Neuronal stem cell (in vitro differentiated cells): ENCODE results near the gene POLRMT.

Experiments
- DNase-seq: peaks from one replicate; pipeline ENCODE4 v3.0.0-alpha.2; 2013; ENCODE audit warnings: low spot score
- H2AFZ ChIP-seq: one replicate; pipeline ENCODE4 v1.6.1; 2013; ENCODE audit warnings: mild to moderate bottlenecking, low read length, inconsistent platforms
- H2AK5ac ChIP-seq: 2 replicates; pipeline ENCODE4 v1.6.1; 2013; ENCODE audit warnings: low read depth, mild to moderate bottlenecking, inconsistent platforms, low read length, moderate library complexity, mixed read lengths
- H2BK120ac ChIP-seq: 2 replicates; pipeline ENCODE4 v1.6.1; 2013; ENCODE audit warnings: low read depth, mild to moderate bottlenecking, inconsistent platforms, low read length, moderate library complexity, mixed read lengths
- H2BK12ac ChIP-seq: one replicate; pipeline ENCODE4 v1.6.1; 2013; ENCODE audit warnings: low read length, inconsistent platforms
- H2BK15ac ChIP-seq: 2 replicates; pipeline ENCODE4 v1.6.1; 2013; ENCODE audit warnings: mild to moderate bottlenecking, low read length, inconsistent platforms, mixed read lengths
- H2BK5ac ChIP-seq: one replicate; pipeline ENCODE4 v1.6.1; 2013; ENCODE audit warnings: inconsistent platforms, mild to moderate bottlenecking, low read length, moderate library complexity
- H3K14ac ChIP-seq: one replicate; pipeline ENCODE4 v1.6.1; 2013; ENCODE audit warnings: low read length, inconsistent platforms
- H3K18ac ChIP-seq: 2 replicates; pipeline ENCODE4 v1.6.1; 2013; ENCODE audit warnings: low read length, inconsistent platforms
- H3K23ac ChIP-seq: 2 replicates; pipeline ENCODE4 v1.6.1; 2013; ENCODE audit warnings: low read depth, mild to moderate bottlenecking, mixed read lengths, low read length, inconsistent platforms; ENCODE audit not compliant: poor library complexity
- H3K27ac ChIP-seq: replicated peaks from 3 replicates; pipeline ENCODE4 v1.5.1; 2013; ENCODE audit warnings: low read length, inconsistent platforms
- H3K27me3 ChIP-seq, 3 experiments: 2 replicates each; pipeline ENCODE4 v1.6.1; 2013; ENCODE audit warnings: low read length in 3 of 3, mild to moderate bottlenecking in 2 of 3, inconsistent platforms in 1 of 3, low read depth in 1 of 3, mixed read lengths in 1 of 3, moderate library complexity in 1 of 3; ENCODE audit not compliant: control insufficient read depth in 3 of 3, insufficient read depth in 3 of 3
- H3K36me3 ChIP-seq, 2 donors: replicated peaks in 1 of 2; 2 replicates each; pipeline ENCODE4 v1.6.1; 2013; ENCODE audit warnings: low read length in 2 of 2; ENCODE audit not compliant: control insufficient read depth in 2 of 2, insufficient read depth in 2 of 2
- H3K4ac ChIP-seq: 2 replicates; pipeline ENCODE4 v1.6.1; 2013; ENCODE audit warnings: inconsistent platforms, mild to moderate bottlenecking, low read length, moderate library complexity
- H3K4me1 ChIP-seq, 2 donors: 1 replicate in 1 of 2; 2 replicates in 1 of 2; pipeline ENCODE4 v1.6.1; 2013; ENCODE audit warnings: low read length in 2 of 2, low read depth in 1 of 2; ENCODE audit not compliant: control insufficient read depth in 2 of 2, insufficient read depth in 1 of 2
- H3K4me2 ChIP-seq: one replicate; pipeline ENCODE4 v1.6.1; 2013; ENCODE audit warnings: mild to moderate bottlenecking, low read length, inconsistent platforms; ENCODE audit not compliant: insufficient read depth, poor library complexity, severe bottlenecking
- H3K4me3 ChIP-seq, 2 donors: 2 replicates each; pipeline ENCODE4 v1.5.1; 2013; ENCODE audit warnings: low read length in 2 of 2, mild to moderate bottlenecking in 2 of 2, inconsistent platforms in 1 of 2, moderate library complexity in 1 of 2
- H3K79me1 ChIP-seq: one replicate; pipeline ENCODE4 v1.6.1; 2013; ENCODE audit warnings: low read depth, mild to moderate bottlenecking, inconsistent platforms, low read length, moderate library complexity
- H3K9ac ChIP-seq: one replicate; pipeline ENCODE4 v1.6.1; 2013; ENCODE audit warnings: mild to moderate bottlenecking, low read depth, low read length, inconsistent platforms; ENCODE audit not compliant: poor library complexity
- H3K9me3 ChIP-seq, 2 donors: replicated peaks in 1 of 2; 2 replicates each; pipeline versions ENCODE3 to v1.6.1; 2013; ENCODE audit warnings: low read length in 2 of 2, mild to moderate bottlenecking in 2 of 2, inconsistent platforms in 1 of 2, low read depth in 1 of 2, mixed read lengths in 1 of 2, moderate library complexity in 1 of 2; ENCODE audit not compliant: control insufficient read depth in 2 of 2, insufficient read depth in 1 of 2
- H4K8ac ChIP-seq: one replicate; pipeline ENCODE4 v1.6.1; 2013; ENCODE audit warnings: low read depth, mild to moderate bottlenecking, inconsistent platforms, low read length, moderate library complexity
- H4K91ac ChIP-seq: one replicate; pipeline ENCODE4 v1.6.1; 2013; ENCODE audit warnings: low read length, low read depth, mild to moderate bottlenecking, inconsistent platforms; ENCODE audit not compliant: poor library complexity
- WGBS, 2 donors: extraction: QIAGEN DNeasy Blood & Tissue Kit; methylation state at CpG; one replicate each; pipeline ENCODE4 v1.1.7; 2013; ENCODE audit warnings: missing lambda C conversion rate in 2 of 2, mixed read lengths in 1 of 2; ENCODE audit not compliant: insufficient read length in 2 of 2, insufficient replicate concordance in 1 of 2; ENCODE audit errors: extremely low coverage in 2 of 2; 5-methylcytosine and 5-hydroxymethylcytosine counted together

The POLRMT gene

GRCh38 chr19:656751-657559, 23.6 kb upstream of the POLRMT start:
- Histone ChIP-seq H4K91ac (no peak overlapping the region), H3K27me3 (no peaks in the 10 kb centered on the region), H3K36me3 (peaks cover 7 to 49% of the 10 kb centered on the region in 2 donors), H2BK120ac (peak overlapping the region; percentile 31), H2BK5ac (peak overlapping the region; percentile 75), H2BK15ac (no peak overlapping the region), H3K18ac (peak overlapping the region; percentile 48), H3K14ac (peak overlapping the region; percentile 21), H2AK5ac (no peak overlapping the region), H4K8ac (peak overlapping the region; percentile 65), H3K27ac (no peak overlapping the region), H3K9ac (peak overlapping the region; percentile 44), H3K23ac (peak overlapping the region; percentile 93), H3K4me3 (no peak overlapping the region), H2AFZ (no peak overlapping the region), H3K4me1 (peaks cover 8 to 11% of the 10 kb centered on the region in 2 donors), H3K4me2 (no peak overlapping the region), H3K9me3 (no peaks in the 10 kb centered on the region), H3K4ac (no peak overlapping the region), H2BK12ac (no peak overlapping the region), H3K79me1 (peaks cover 73% of the 10 kb centered on the region)
- no CpG with 5 or more reads among the region's 43 CpGs for WGBS, 2 donors
- DNase-seq, result no peak

- Histone ChIP-seq H3K4me3 (no peak overlapping the region), H3K18ac (no peak overlapping the region), H3K4me2 (no peak overlapping the region), H4K8ac (no peak overlapping the region), H3K27me3 (no peaks in the 10 kb centered on the region), H2BK12ac (no peak overlapping the region), H3K14ac (peak overlapping the region; percentile 75), H3K27ac (peak overlapping the region; percentile 22), H3K23ac (peak overlapping the region; percentile 17), H3K36me3 (peaks cover 7 to 58% of the 10 kb centered on the region in 2 donors), H3K4me1 (no peaks in the 10 kb centered on the region), H2AK5ac (no peak overlapping the region), H3K9ac (peak overlapping the region; percentile 12), H4K91ac (no peak overlapping the region), H2BK120ac (no peak overlapping the region), H2AFZ (no peak overlapping the region), H3K79me1 (peaks cover 69% of the 10 kb centered on the region), H3K4ac (no peak overlapping the region), H2BK5ac (no peak overlapping the region), H2BK15ac (no peak overlapping the region), H3K9me3 (no peaks in the 10 kb centered on the region)
- no peak for DNase-seq
- WGBS, 2 donors, result no CpG with 5 or more reads among the region's 17 CpGs
Measured at GRCh38 chr19:655691-656090, 22.4 kb upstream of the POLRMT start.

- no peaks in the 10 kb centered on the region for H3K27me3 ChIP-seq
- no peak overlapping the region for H3K27ac ChIP-seq
- no peak overlapping the region for H2AFZ ChIP-seq
- H2BK12ac ChIP-seq, result no peak overlapping the region
- peaks cover 51% of the 10 kb centered on the region for H3K79me1 ChIP-seq
- H4K91ac ChIP-seq, result no peak overlapping the region
- H2BK5ac ChIP-seq, result peak overlapping the region; percentile 24
- peak overlapping the region; percentile 65 for H3K23ac ChIP-seq
- no peak overlapping the region for H3K4me2 ChIP-seq
- no peak overlapping the region for H3K18ac ChIP-seq
- no peak overlapping the region for H3K9ac ChIP-seq
- peak overlapping the region; percentile 13 for H2AK5ac ChIP-seq
- no peak overlapping the region for H2BK120ac ChIP-seq
- no peak overlapping the region for H4K8ac ChIP-seq
- H2BK15ac ChIP-seq, result no peak overlapping the region
- H3K36me3 ChIP-seq, result peaks cover 8 to 69% of the 10 kb centered on the region in 2 donors
- no peak overlapping the region for H3K4me3 ChIP-seq
- DNase-seq, result no peak
- H3K4me1 ChIP-seq, result no peaks in the 10 kb centered on the region
- H3K9me3 ChIP-seq, result no peaks in the 10 kb centered on the region
- H3K4ac ChIP-seq, result no peak overlapping the region
- H3K14ac ChIP-seq, result no peak overlapping the region
- WGBS, 2 donors, result no CpG with 5 or more reads among the region's 17 CpGs
Measured at GRCh38 chr19:653425-653824, 20.1 kb upstream of the POLRMT start.

- Histone ChIP-seq H3K4ac (no peak overlapping the region), H3K23ac (peak overlapping the region; percentile 65), H3K18ac (no peak overlapping the region), H4K8ac (no peak overlapping the region), H3K4me1 (no peaks in the 10 kb centered on the region), H4K91ac (no peak overlapping the region), H3K9me3 (no peaks in the 10 kb centered on the region), H3K14ac (no peak overlapping the region), H3K4me2 (no peak overlapping the region), H3K36me3 (peaks cover 11 to 68% of the 10 kb centered on the region in 2 donors), H2BK5ac (no peak overlapping the region), H2BK12ac (no peak overlapping the region), H3K9ac (peak overlapping the region; percentile 30), H2AK5ac (no peak overlapping the region), H3K79me1 (peaks cover 47% of the 10 kb centered on the region), H2BK15ac (no peak overlapping the region), H3K27me3 (no peaks in the 10 kb centered on the region), H3K4me3 (no peak overlapping the region), H2AFZ (no peak overlapping the region), H2BK120ac (no peak overlapping the region), H3K27ac (no peak overlapping the region)
- no CpG with 5 or more reads among the region's 54 CpGs for WGBS, 2 donors
- DNase-seq, result no peak
Measured at GRCh38 chr19:652467-653389, 19.4 kb upstream of the POLRMT start.
